Epithelial cell of umbilical artery (primary cell): Measurements from ENCODE around the gene PTPA. TPM values are rescaled to one million over a fixed set of nuclear protein-coding genes. Genes with fewer than 3 reads are reported as not detected.

Experiments used
- total RNA-seq: library from RNA; depleted of rRNA; stranded (reverse); fragments of >200 nt; gene quantifications from 2 replicates; pipeline ENCODE4 v1.2.3, GENCODE V29; 2014

PTPA gene
- total RNA-seq, result 78.3 and 89.1 TPM in 2 replicates

GRCh38 chr9:129110740-129111527 is at the start of gene PTPA, which contains the start of gene CRAT:
Gene PTPA (plus strand): TSS chr9:129111415. CDS start chr9:129111601, 186 bp downstream.
Gene CRAT (minus strand): TSS chr9:129110793. CDS start chr9:129110509, 284 bp downstream.

GRCh38 chr9:129080601-129081387 is 30.4 kb upstream of the PTPA start, which contains the start of gene DOLPP1:
Gene DOLPP1 (plus strand): TSS chr9:129081111. CDS start chr9:129081132, 21 bp downstream.

GRCh38 chr9:129177791-129178567 is 66.8 kb downstream of the PTPA start, which contains the start of gene IER5L:
Gene IER5L (minus strand): TSS chr9:129178261. CDS start chr9:129178052, 209 bp downstream.

Other genes starting within 250 kb of the PTPA start
- gene KYAT1, start 229.5 kb upstream of the PTPA start, total RNA-seq, result 10.8 and 11.7 TPM in 2 replicates
- gene LRRC8A, start 229.3 kb upstream of the PTPA start, total RNA-seq, result 85.0 and 88.0 TPM in 2 replicates
- not detected in 2 replicates for gene PHYHD1, start 190.4 kb upstream of the PTPA start, total RNA-seq
- gene DOLK, start 163.8 kb upstream of the PTPA start, total RNA-seq, result 29.6 and 46.4 TPM in 2 replicates
- gene NUP188, start 163.7 kb upstream of the PTPA start, total RNA-seq, result 32.5 and 35.7 TPM in 2 replicates
- gene SH3GLB2, start 83.1 kb upstream of the PTPA start, total RNA-seq, result 30.5 and 36.1 TPM in 2 replicates
- 17.9 and 19.5 TPM in 2 replicates for gene MIGA2, start 74.8 kb upstream of the PTPA start, total RNA-seq
- 8.4 and 10.1 TPM in 2 replicates for gene DOLPP1, start 30.3 kb upstream of the PTPA start, total RNA-seq
- gene CRAT, start 622 bp upstream of the PTPA start, total RNA-seq, result 22.3 and 28.3 TPM in 2 replicates
- 10.7 and 18.7 TPM in 2 replicates for gene IER5L, start 66.8 kb downstream of the PTPA start, total RNA-seq